Measurements from ENCODE around the gene VWA5B1. TPM values are rescaled to one million over a fixed set of nuclear protein-coding genes. Genes with fewer than 3 reads are reported as not detected.

The VWA5B1 gene
- total and polyA plus RNA-seq, 2 of the 4 experiments (the other 2 are of a cell fraction) = not detected

DNA sequence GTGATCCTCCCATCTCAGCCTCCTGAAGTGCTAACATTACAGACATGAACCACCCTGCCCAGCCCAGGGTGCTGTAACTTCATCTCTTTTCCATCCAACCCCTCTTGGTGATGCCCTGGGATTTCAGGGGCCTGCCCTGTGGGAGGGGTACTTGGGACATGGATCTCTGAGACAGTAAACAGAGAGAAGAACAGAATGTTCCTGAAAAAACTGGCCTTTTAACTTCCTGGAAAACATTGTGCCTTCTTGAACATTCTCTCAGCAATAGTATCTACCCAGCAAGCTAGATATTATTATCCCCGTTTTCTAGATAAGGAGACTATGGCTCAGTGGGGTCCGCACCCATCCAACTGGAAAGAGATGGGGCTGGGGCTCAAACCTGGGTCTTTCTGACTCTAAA, 57.0 kb downstream of the VWA5B1 start:
- Histone ChIP-seq H4K20me1 (ENCODE audit: insufficient read depth, low read length) (no peaks in the 10 kb centered on the region), H3K4me3 (ENCODE audit: insufficient read depth, low read depth, low read length) (no peak overlapping the region), H3K9me1 (ENCODE audit: insufficient read depth, low read length) (no peaks in the 10 kb centered on the region), H3K4me1 (ENCODE audit: control insufficient read depth, insufficient read depth, low read length) (no peaks in the 10 kb centered on the region; the same call in 1 of the 2 replicates), H3K27ac (ENCODE audit: insufficient read depth, low read length) (no peak overlapping the region), H3K23ac (ENCODE audit: low read depth, low read length) (no peak overlapping the region), H3K18ac (ENCODE audit: low read depth, low read length) (no peak overlapping the region), H3K36me3 (ENCODE audit: control insufficient read depth, insufficient read depth, low read length) (no peaks in the 10 kb centered on the region), H4K5ac (ENCODE audit: low read depth, low read length) (no peak overlapping the region), H2BK15ac (ENCODE audit: low read depth, low read length) (no peak overlapping the region), H2AFZ (replicated peaks; ENCODE audit: low read length, poor library complexity) (no peak overlapping the region), H3K4ac (ENCODE audit: low read depth, low read length) (no peak overlapping the region), H3K14ac (replicated peaks; ENCODE audit: low read depth, low read length) (no peak overlapping the region), H3K56ac (ENCODE audit: extremely low read depth, insufficient read depth, low read length) (no peak overlapping the region), H3K27me3 (ENCODE audit: control insufficient read depth, insufficient read depth, low read length) (peaks cover 24% of the 10 kb centered on the region), H2AK9ac (replicated peaks; ENCODE audit: low read depth, low read length, poor library complexity) (no peak overlapping the region), H3K4me2 (ENCODE audit: low read depth, low read length) (no peak overlapping the region), H2AK5ac (ENCODE audit: low read depth, low read length) (no peak overlapping the region), H2BK120ac (ENCODE audit: low read depth, low read length) (no peak overlapping the region), H2BK20ac (ENCODE audit: low read depth, low read length) (no peak overlapping the region), H2BK5ac (ENCODE audit: low read depth, low read length, poor library complexity, severe bottlenecking) (no peak overlapping the region), H3K9ac (ENCODE audit: low read depth, low read length) (no peak overlapping the region), H4K91ac (ENCODE audit: insufficient read depth, low read depth, low read length) (no peak overlapping the region), H3K79me1 (ENCODE audit: low read depth in 1 of 2, low read length in 2 of 2) (no peaks in the 10 kb centered on the region), H4K8ac (ENCODE audit: low read depth in 2 of 2, low read length in 2 of 2) (no peak overlapping the region), H3K9me3 (ENCODE audit: control insufficient read depth, insufficient read depth, low read length) (0 out of 2 replicates have a peak, but pooled peaks cover 2% of the 10 kb centered on the region)
- no peak for DNase-seq
- no peak for ATAC-seq (ENCODE audit: low read depth)
- in situ Hi-C loops (cut with MboI; ENCODE audit: low sequenced_read_pairs) (no loop called here), dilution Hi-C loops (cut with HindIII; ENCODE audit: low sequenced_read_pairs, unreplicated experiment) (no loop called here), intact Hi-C loops (cut with micrococcal nuclease) (no loop called here)
- BruUV-seq (replicated peaks) = no TSS peak
- TF ChIP-seq MAZ (IDR thresholded peaks at IDR 0.05; ENCODE audit: borderline replicate concordance, low read depth, low read length) (no peak), MXI1 (IDR thresholded peaks at IDR 0.05; ENCODE audit: borderline replicate concordance, low read depth, low read length) (no peak), RAD21 (IDR thresholded peaks at IDR 0.05; ENCODE audit: low read length) (no peak), MAFK (IDR thresholded peaks at IDR 0.05; ENCODE audit: low read depth, low read length) (no peak), RFX5 (IDR thresholded peaks at IDR 0.05; ENCODE audit: low read depth, low read length) (no peak), RCOR1 (IDR thresholded peaks at IDR 0.05; ENCODE audit: insufficient replicate concordance, low read length) (no peak), SMC3 (IDR thresholded peaks at IDR 0.05; ENCODE audit: low read depth, low read length) (no peak), NFE2L2 (IDR thresholded peaks at IDR 0.05; ENCODE audit: low read depth, low read length) (no peak), CHD1 (IDR thresholded peaks at IDR 0.05; ENCODE audit: low read depth, low read length) (no peak), CEBPB (IDR thresholded peaks at IDR 0.05; ENCODE audit: low read depth, low read length) (no peak), BHLHE40 (IDR thresholded peaks at IDR 0.05; ENCODE audit: low read depth, low read length) (no peak), FOS (IDR thresholded peaks at IDR 0.05; ENCODE audit: low read depth, low read length) (no peak)
- TF ChIP-seq, protein P1, sequence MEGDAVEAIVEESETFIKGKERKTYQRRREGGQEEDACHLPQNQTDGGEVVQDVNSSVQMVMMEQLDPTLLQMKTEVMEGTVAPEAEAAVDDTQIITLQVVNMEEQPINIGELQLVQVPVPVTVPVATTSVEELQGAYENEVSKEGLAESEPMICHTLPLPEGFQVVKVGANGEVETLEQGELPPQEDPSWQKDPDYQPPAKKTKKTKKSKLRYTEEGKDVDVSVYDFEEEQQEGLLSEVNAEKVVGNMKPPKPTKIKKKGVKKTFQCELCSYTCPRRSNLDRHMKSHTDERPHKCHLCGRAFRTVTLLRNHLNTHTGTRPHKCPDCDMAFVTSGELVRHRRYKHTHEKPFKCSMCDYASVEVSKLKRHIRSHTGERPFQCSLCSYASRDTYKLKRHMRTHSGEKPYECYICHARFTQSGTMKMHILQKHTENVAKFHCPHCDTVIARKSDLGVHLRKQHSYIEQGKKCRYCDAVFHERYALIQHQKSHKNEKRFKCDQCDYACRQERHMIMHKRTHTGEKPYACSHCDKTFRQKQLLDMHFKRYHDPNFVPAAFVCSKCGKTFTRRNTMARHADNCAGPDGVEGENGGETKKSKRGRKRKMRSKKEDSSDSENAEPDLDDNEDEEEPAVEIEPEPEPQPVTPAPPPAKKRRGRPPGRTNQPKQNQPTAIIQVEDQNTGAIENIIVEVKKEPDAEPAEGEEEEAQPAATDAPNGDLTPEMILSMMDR (conservative IDR thresholded peaks at IDR 0.05; ENCODE audit: low read depth, low read length) = no peak
- TF ChIP-seq, protein P2, sequence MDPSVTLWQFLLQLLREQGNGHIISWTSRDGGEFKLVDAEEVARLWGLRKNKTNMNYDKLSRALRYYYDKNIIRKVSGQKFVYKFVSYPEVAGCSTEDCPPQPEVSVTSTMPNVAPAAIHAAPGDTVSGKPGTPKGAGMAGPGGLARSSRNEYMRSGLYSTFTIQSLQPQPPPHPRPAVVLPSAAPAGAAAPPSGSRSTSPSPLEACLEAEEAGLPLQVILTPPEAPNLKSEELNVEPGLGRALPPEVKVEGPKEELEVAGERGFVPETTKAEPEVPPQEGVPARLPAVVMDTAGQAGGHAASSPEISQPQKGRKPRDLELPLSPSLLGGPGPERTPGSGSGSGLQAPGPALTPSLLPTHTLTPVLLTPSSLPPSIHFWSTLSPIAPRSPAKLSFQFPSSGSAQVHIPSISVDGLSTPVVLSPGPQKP (IDR thresholded peaks at IDR 0.05; ENCODE audit: borderline replicate concordance, low read depth, low read length) = no peak
- TF ChIP-seq, protein P3, sequence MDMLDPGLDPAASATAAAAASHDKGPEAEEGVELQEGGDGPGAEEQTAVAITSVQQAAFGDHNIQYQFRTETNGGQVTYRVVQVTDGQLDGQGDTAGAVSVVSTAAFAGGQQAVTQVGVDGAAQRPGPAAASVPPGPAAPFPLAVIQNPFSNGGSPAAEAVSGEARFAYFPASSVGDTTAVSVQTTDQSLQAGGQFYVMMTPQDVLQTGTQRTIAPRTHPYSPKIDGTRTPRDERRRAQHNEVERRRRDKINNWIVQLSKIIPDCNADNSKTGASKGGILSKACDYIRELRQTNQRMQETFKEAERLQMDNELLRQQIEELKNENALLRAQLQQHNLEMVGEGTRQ (IDR thresholded peaks at IDR 0.05; ENCODE audit: low read depth, low read length) = no peak
- 50% methylated on average over 1 of the region's 2 CpGs; no CpG with 5 or more reads in 1 of the 2 experiments for WGBS, 2 experiments (ENCODE audit: extremely low coverage in 2 of 2, insufficient read length in 1 of 2)
- ChIA-PET POLR2A (ENCODE audit: unreplicated experiment) (no interaction called here), CTCF (no interaction called here)

Measured in IMR-90 (cell line).